ENCODE measurements around the gene EIF2D. TPM values are rescaled to one million over a fixed set of nuclear protein-coding genes. Genes with fewer than 3 reads are reported as not detected.

Gene EIF2D
- total and polyA plus RNA-seq, 9 of the 15 experiments (the other 6 are each of a cell fraction or from before 2014, with no cell fraction given): 81.1 to 138 (median 93.9) TPM

DNA sequence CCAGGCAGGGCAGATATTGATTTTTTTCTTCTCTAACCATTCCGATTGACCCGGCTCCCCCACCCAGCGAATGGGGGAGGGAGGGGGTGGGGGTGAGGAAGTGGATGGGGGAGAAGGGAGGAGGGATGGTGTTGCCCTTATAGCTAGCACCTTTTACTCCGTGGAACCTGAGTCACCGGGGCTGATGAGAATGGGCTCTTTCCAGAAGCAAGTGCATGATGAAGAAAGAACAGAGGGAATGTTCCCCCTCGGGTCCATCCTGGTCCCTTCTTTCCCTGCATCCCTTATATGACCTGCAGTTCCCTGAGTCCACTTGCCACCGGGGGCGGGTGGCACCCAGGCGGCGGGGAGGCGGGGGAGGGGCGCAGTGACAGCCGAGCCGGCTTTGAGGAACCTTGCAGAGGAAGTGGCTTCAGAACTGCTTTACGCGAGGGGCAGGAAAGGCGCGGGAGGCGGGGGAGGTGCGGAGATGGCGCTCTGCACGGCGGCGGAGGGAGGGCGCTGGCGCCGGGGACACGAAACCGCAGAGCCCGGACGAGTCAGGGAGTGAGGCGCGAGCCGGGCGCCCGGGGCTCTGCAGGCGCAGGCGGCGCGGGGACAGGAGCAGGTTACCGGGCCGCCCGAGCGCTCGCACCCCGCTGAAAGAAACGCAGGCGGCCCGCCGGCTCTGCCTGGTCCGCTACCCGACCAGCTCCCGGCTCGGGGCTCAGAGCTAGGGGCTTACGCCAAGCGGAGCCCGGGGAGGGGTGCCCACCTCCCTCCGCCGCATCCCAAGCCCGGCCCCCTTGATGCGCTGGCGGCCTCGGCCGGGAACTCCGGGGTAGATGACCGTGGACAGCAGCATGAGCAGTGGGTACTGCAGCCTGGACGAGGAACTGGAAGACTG, 55.3 kb downstream of the EIF2D start (continued):
- TF ChIP-seq ERF (CRISPR knock-in tag; IDR thresholded peaks at IDR 0.05): peak; percentile 91; the same call in 1 of the 2 replicates
- TF ChIP-seq FOXP1 (CRISPR knock-in tag; IDR thresholded peaks at IDR 0.05): 0 out of 2 replicates have a peak, but pooled peaks have one; percentile 70
- no peak for TF ChIP-seq BACH1 (tag; IDR thresholded peaks at IDR 0.05)
- 0 out of 2 replicates have a peak, but pooled peaks have one; percentile 55 for TF ChIP-seq L3MBTL2 (IDR thresholded peaks at IDR 0.05)
- TF ChIP-seq, protein P1, sequence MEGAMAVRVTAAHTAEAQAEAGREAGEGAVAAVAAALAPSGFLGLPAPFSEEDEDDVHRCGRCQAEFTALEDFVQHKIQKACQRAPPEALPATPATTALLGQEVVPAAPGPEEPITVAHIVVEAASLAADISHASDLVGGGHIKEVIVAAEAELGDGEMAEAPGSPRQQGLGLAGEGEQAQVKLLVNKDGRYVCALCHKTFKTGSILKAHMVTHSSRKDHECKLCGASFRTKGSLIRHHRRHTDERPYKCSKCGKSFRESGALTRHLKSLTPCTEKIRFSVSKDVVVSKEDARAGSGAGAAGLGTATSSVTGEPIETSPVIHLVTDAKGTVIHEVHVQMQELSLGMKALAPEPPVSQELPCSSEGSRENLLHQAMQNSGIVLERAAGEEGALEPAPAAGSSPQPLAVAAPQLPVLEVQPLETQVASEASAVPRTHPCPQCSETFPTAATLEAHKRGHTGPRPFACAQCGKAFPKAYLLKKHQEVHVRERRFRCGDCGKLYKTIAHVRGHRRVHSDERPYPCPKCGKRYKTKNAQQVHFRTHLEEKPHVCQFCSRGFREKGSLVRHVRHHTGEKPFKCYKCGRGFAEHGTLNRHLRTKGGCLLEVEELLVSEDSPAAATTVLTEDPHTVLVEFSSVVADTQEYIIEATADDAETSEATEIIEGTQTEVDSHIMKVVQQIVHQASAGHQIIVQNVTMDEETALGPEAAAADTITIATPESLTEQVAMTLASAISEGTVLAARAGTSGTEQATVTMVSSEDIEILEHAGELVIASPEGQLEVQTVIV (CRISPR knock-in tag; IDR thresholded peaks at IDR 0.05; ENCODE audit: borderline replicate concordance): 0 out of 2 replicates have a peak, but pooled peaks have one; percentile 22
- TF ChIP-seq, protein P2, sequence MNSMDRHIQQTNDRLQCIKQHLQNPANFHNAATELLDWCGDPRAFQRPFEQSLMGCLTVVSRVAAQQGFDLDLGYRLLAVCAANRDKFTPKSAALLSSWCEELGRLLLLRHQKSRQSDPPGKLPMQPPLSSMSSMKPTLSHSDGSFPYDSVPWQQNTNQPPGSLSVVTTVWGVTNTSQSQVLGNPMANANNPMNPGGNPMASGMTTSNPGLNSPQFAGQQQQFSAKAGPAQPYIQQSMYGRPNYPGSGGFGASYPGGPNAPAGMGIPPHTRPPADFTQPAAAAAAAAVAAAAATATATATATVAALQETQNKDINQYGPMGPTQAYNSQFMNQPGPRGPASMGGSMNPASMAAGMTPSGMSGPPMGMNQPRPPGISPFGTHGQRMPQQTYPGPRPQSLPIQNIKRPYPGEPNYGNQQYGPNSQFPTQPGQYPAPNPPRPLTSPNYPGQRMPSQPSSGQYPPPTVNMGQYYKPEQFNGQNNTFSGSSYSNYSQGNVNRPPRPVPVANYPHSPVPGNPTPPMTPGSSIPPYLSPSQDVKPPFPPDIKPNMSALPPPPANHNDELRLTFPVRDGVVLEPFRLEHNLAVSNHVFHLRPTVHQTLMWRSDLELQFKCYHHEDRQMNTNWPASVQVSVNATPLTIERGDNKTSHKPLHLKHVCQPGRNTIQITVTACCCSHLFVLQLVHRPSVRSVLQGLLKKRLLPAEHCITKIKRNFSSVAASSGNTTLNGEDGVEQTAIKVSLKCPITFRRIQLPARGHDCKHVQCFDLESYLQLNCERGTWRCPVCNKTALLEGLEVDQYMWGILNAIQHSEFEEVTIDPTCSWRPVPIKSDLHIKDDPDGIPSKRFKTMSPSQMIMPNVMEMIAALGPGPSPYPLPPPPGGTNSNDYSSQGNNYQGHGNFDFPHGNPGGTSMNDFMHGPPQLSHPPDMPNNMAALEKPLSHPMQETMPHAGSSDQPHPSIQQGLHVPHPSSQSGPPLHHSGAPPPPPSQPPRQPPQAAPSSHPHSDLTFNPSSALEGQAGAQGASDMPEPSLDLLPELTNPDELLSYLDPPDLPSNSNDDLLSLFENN (IDR thresholded peaks at IDR 0.05; ENCODE audit: low read depth in 2 of 2, low read length in 2 of 2): no peak; a peak in 1 of 4 replicates
- TF ChIP-seq, protein P3, sequence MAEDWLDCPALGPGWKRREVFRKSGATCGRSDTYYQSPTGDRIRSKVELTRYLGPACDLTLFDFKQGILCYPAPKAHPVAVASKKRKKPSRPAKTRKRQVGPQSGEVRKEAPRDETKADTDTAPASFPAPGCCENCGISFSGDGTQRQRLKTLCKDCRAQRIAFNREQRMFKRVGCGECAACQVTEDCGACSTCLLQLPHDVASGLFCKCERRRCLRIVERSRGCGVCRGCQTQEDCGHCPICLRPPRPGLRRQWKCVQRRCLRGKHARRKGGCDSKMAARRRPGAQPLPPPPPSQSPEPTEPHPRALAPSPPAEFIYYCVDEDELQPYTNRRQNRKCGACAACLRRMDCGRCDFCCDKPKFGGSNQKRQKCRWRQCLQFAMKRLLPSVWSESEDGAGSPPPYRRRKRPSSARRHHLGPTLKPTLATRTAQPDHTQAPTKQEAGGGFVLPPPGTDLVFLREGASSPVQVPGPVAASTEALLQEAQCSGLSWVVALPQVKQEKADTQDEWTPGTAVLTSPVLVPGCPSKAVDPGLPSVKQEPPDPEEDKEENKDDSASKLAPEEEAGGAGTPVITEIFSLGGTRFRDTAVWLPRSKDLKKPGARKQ (CRISPR knock-in tag; IDR thresholded peaks at IDR 0.05): no peak
- TF ChIP-seq ZNF76 (CRISPR knock-in tag; IDR thresholded peaks at IDR 0.05; ENCODE audit: borderline replicate concordance): 0 out of 2 replicates have a peak, but pooled peaks have one; percentile 40
- no peak for TF ChIP-seq RBM25 (IDR thresholded peaks at IDR 0.05; ENCODE audit: low read depth, low read length, severe bottlenecking)
- no peak for TF ChIP-seq ZFPM2 (CRISPR knock-in tag; IDR thresholded peaks at IDR 0.05)
- no peak for TF ChIP-seq CBX8 (IDR thresholded peaks at IDR 0.05; ENCODE audit: borderline replicate concordance, extremely low read depth, low read depth, low read length, poor library complexity, severe bottlenecking)
- TF ChIP-seq, protein P4, sequence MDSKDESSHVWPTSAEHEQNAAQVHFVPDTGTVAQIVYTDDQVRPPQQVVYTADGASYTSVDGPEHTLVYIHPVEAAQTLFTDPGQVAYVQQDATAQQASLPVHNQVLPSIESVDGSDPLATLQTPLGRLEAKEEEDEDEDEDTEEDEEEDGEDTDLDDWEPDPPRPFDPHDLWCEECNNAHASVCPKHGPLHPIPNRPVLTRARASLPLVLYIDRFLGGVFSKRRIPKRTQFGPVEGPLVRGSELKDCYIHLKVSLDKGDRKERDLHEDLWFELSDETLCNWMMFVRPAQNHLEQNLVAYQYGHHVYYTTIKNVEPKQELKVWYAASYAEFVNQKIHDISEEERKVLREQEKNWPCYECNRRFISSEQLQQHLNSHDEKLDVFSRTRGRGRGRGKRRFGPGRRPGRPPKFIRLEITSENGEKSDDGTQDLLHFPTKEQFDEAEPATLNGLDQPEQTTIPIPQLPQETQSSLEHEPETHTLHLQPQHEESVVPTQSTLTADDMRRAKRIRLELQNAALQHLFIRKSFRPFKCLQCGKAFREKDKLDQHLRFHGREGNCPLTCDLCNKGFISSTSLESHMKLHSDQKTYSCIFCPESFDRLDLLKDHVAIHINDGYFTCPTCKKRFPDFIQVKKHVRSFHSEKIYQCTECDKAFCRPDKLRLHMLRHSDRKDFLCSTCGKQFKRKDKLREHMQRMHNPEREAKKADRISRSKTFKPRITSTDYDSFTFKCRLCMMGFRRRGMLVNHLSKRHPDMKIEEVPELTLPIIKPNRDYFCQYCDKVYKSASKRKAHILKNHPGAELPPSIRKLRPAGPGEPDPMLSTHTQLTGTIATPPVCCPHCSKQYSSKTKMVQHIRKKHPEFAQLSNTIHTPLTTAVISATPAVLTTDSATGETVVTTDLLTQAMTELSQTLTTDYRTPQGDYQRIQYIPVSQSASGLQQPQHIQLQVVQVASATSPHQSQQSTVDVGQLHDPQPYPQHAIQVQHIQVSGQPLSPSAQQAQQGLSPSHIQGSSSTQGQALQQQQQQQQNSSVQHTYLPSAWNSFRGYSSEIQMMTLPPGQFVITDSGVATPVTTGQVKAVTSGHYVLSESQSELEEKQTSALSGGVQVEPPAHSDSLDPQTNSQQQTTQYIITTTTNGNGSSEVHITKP (IDR thresholded peaks at IDR 0.05; ENCODE audit: partially characterized antibody): peak; percentile 89
